Measurements from ENCODE around the gene LHX4. TPM values are rescaled to one million over a fixed set of nuclear protein-coding genes. Genes with fewer than 3 reads are reported as not detected.

The LHX4 gene
- not detected for total RNA-seq
- polyA plus RNA-seq: 0.02 TPM
- long read RNA-seq, donor 1, partial matches to known transcripts: 0 of 2 reads
- long read RNA-seq, donor 1, other reads (novel, unspliced or antisense): 2 of 2 reads
- long read RNA-seq, donor 2: 0 reads
- long read RNA-seq, donor 3: 0 reads
- long read RNA-seq, donor 4: 0 reads

DNA sequence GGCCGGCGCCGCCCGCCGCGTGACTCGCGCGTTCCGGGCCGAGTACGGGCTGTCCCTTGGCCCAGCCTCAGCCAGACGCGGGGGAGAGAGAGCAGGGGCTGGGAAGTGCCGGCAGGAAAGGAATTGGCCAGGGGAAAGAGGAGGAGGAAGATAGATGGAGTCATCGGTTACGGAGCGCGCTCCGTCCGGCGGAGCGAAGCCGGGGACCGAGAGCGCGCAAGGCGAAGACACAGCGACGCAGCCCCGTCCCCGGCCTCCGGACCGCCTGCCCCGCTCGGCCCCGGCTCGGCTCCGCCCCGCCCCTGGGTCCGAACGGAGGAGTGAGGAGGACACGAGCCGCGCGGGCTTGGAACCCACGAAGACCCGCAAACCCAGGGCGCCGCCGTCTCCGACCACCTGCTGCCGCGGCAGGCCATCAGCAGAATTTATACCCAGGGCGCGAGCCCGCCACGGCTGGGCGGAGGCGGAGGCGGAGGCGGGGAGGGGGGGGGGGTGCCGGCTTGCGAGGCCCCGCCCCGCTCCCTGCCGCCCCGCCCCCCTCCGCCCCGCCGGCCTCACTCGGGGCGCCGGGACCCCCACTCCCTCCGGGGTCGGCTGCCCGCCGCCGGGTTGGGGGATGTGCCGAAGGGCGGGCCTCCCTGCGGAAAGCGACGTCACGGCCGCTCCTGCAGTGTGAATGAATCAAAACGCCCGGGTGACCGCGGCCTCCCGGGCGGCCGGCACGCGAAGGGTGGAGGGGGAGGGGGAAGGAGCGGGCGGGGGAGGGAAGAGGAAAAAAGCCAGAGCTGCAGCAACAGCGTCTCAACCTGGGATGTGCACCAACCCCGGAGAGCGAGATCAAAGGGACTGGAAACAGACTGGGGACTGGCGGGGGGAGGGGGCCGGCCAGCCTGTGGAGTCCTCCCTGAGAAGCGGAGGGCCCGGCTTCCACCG, at the start of gene LHX4:
Gene LHX4, plus strand, starts transcription at position 782 of the 933 bp plus-strand sequence. CDS start 266 bp downstream, outside the sequence.
- Histone ChIP-seq H3K4me3 (ENCODE audit: low read length) (peak within 1 kb of the TSS; percentile 93), H3K27ac (ENCODE audit: low read length) (no peak within 1 kb of the TSS), H3K4me1 (ENCODE audit: control insufficient read depth, insufficient read depth, low read length) (peaks cover 8% of the 10 kb centered on the region), H3K27me3 (ENCODE audit: control insufficient read depth, insufficient read depth) (no peaks in the 10 kb centered on the region), H3K9me3 (ENCODE audit: control insufficient read depth, low read length) (no peaks in the 10 kb centered on the region)
- under 1% methylated on average over 104 of the region's 105 CpGs for WGBS
- DNase-seq (peak in 1 of 3 donors; percentile 67), ATAC-seq (peak; percentile 55 to 61)
- intact Hi-C loops (cut with DNase I): no loop called here

DNA sequence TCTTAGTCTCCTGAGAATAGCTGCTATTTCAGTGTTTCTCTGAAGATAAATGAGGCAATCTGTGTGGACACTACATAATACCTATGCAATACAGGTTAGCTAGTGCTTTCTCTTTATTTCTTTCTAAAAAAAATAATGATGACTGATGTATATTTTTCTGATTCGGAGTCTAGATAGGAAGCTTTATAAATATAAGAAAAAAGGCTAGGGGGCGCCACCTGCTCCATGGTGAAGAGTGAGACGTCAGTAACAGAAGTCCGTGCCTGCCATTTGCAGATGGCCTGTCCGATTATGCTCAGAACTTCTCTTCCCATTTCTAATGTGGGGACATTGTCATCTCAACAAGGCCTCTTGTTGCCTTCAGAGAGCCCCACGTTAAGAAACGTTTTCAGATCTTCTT, 49.0 kb upstream of the LHX4 start:
- no peak for DNase-seq
- 72% methylated on average over 7 of the region's 7 CpGs for WGBS
- Histone ChIP-seq H3K27ac (ENCODE audit: low read length) (no peak overlapping the region), H3K9me3 (ENCODE audit: control insufficient read depth, low read length) (no peaks in the 10 kb centered on the region), H3K4me3 (ENCODE audit: low read length) (no peak overlapping the region), H3K4me1 (ENCODE audit: control insufficient read depth, insufficient read depth, low read length) (no peaks in the 10 kb centered on the region), H3K27me3 (ENCODE audit: control insufficient read depth, insufficient read depth) (no peaks in the 10 kb centered on the region)
- intact Hi-C loops (cut with DNase I): no loop called here
- ATAC-seq: no peak

DNA sequence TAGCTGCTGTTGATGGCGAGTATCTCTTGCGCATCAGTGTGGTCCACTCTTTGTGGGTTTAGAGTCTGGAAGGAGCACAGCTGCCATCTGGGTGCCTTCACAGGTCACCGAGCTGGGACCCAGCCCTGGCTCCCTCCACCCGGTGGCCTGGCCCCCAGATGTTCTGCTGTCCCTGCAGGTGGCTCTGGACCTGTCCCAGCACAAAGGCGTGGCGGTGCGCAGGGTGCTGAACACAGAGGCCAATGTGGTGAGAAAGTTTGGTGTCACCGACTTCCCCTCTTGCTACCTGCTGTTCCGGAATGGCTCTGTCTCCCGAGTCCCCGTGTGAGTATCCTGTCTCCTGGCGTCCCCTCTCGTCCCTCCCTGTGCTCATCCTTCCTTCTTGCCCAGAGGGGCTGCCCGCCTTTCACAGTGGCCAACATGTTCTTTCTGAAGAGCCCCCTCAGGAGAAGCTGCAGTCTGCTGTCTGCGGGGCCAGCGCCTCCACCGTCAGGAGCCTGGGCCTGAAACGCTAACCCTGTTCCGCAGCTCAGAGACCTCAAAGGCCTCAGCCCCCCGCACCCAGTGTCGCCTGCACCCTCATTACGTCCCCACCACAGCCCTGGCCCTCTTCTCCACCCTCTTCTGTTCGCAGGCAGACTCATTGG, 47.9 kb upstream of the LHX4 start:
- Histone ChIP-seq H3K4me3 (ENCODE audit: low read length) (no peak overlapping the region), H3K27me3 (ENCODE audit: control insufficient read depth, insufficient read depth) (no peaks in the 10 kb centered on the region), H3K27ac (ENCODE audit: low read length) (no peak overlapping the region), H3K4me1 (ENCODE audit: control insufficient read depth, insufficient read depth, low read length) (no peaks in the 10 kb centered on the region), H3K9me3 (ENCODE audit: control insufficient read depth, low read length) (no peaks in the 10 kb centered on the region)
- DNase-seq (no peak), ATAC-seq (no peak)
- WGBS: 93% methylated on average over 23 of the region's 23 CpGs
- intact Hi-C loops (cut with DNase I): no loop called here

DNA sequence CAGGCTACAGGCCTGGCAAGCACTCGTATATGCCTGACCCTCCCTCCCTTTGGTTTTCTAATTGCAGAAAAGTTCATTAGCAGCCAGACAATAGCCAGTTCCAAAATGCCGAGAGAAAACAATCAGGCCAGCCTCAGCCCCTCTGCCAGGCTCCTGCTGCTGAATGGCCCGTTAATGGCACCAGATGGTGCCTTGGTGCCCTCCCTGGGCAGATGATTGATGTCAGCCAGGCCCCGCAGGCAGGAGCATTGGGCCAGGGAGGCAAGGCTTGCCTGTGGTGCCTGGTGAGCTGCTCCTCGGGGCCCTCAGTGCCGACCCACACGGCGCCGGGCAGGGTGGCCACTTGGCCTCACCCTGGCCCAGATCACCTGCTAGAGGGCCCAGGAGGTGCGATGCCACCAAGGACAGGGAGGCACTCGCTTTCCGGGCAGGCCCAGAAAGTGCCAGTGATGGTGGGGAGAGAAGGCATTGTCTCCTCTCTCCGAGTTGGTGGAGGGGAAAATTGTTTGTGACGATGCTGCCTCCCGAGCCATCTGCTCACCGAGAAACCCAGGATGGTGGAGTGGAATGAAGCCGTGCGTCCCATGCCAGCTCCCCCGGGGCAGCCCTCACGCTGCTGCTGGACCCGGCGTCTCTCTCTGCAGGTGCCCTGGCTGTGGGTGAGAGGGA, 47.3 kb upstream of the LHX4 start:
- Histone ChIP-seq H3K4me1 (ENCODE audit: control insufficient read depth, insufficient read depth, low read length) (no peaks in the 10 kb centered on the region), H3K27ac (ENCODE audit: low read length) (no peak overlapping the region), H3K9me3 (ENCODE audit: control insufficient read depth, low read length) (no peaks in the 10 kb centered on the region), H3K27me3 (ENCODE audit: control insufficient read depth, insufficient read depth) (no peaks in the 10 kb centered on the region), H3K4me3 (ENCODE audit: low read length) (no peak overlapping the region)
- ATAC-seq (no peak), DNase-seq (no peak)
- 85% methylated on average over 22 of the region's 22 CpGs for WGBS
- intact Hi-C loops (cut with DNase I): no loop called here

DNA sequence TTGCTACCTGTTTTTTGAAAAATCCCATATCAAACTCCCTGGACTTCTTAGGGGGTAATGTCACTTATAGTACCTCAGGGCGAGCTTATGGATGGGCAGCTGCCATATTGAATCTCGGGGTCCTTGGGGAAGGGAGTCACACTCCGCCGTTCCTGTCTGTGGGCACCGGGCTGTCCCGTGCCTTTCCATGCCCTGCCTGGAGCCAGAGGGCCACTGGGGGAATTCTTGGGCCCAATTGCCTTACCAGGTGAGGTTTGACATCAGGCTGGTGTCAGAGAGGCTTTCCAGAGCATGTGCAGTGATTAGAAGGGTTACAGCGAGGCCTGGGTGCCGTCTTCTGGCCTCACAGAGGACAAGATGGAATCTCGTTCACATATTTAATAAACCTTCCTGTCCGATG, 46.6 kb upstream of the LHX4 start:
- Histone ChIP-seq H3K27me3 (ENCODE audit: control insufficient read depth, insufficient read depth) (no peaks in the 10 kb centered on the region), H3K27ac (ENCODE audit: low read length) (no peak overlapping the region), H3K4me3 (ENCODE audit: low read length) (no peak overlapping the region), H3K4me1 (ENCODE audit: control insufficient read depth, insufficient read depth, low read length) (no peaks in the 10 kb centered on the region), H3K9me3 (ENCODE audit: control insufficient read depth, low read length) (no peaks in the 10 kb centered on the region)
- DNase-seq: no peak
- no peak for ATAC-seq
- WGBS: 86% methylated on average over 10 of the region's 10 CpGs
- intact Hi-C loops (cut with DNase I): no loop called here

DNA sequence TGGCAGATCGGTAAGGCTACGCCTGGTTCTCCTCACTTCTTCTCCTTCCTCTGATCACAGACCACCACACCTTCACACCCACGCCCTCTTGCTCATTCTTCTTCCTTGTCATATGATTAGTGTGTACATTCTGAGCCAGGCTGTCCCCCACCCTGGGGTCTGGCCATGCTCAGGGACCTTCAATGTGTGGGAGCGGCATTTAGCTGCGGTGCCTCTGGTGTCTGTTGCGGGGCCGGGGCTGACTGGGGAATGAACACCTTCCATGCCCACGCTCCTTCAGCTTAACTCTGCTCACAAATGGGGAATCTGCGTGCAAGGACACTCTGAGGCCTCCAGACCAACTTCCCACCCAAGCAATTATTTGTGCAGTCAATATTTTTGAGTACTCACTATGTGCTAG, 46.0 kb upstream of the LHX4 start:
- no peaks in the 10 kb centered on the region for H3K4me1 ChIP-seq (ENCODE audit: control insufficient read depth, insufficient read depth, low read length)
- no peak overlapping the region for H3K27ac ChIP-seq (ENCODE audit: low read length)
- no peaks in the 10 kb centered on the region for H3K27me3 ChIP-seq (ENCODE audit: control insufficient read depth, insufficient read depth)
- H3K4me3 ChIP-seq (ENCODE audit: low read length): no peak overlapping the region
- ATAC-seq (no peak), DNase-seq (no peak)
- 93% methylated on average over 9 of the region's 9 CpGs for WGBS
- intact Hi-C loops (cut with DNase I): no loop called here
- no peaks in the 10 kb centered on the region for H3K9me3 ChIP-seq (ENCODE audit: control insufficient read depth, low read length)

DNA sequence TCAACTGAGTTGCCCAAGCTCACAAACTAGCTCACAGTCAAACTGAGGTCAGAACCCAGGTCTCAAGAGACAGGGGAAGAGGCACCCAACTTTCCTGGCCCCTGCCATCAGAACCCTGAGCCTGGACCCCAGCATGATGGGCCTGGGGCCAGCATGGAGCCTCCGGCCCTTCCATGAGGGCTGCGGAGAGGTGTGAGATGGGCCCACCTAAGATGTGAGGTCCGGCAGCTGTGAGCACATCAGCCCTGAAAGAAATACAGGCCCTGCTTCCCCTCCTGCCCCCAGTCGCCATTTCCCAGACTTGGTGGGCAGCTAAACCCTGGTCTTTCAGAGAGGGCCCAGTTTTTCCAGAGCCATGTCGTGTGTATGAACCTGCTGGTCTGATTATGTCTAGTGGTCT, 44.8 kb upstream of the LHX4 start:
- Histone ChIP-seq H3K4me3 (ENCODE audit: low read length) (no peak overlapping the region), H3K9me3 (ENCODE audit: control insufficient read depth, low read length) (no peaks in the 10 kb centered on the region), H3K27ac (ENCODE audit: low read length) (no peak overlapping the region), H3K27me3 (ENCODE audit: control insufficient read depth, insufficient read depth) (no peaks in the 10 kb centered on the region), H3K4me1 (ENCODE audit: control insufficient read depth, insufficient read depth, low read length) (no peaks in the 10 kb centered on the region)
- intact Hi-C loops (cut with DNase I): no loop called here
- ATAC-seq: no peak
- no peak for DNase-seq
- 80% methylated on average over 5 of the region's 5 CpGs for WGBS

DNA sequence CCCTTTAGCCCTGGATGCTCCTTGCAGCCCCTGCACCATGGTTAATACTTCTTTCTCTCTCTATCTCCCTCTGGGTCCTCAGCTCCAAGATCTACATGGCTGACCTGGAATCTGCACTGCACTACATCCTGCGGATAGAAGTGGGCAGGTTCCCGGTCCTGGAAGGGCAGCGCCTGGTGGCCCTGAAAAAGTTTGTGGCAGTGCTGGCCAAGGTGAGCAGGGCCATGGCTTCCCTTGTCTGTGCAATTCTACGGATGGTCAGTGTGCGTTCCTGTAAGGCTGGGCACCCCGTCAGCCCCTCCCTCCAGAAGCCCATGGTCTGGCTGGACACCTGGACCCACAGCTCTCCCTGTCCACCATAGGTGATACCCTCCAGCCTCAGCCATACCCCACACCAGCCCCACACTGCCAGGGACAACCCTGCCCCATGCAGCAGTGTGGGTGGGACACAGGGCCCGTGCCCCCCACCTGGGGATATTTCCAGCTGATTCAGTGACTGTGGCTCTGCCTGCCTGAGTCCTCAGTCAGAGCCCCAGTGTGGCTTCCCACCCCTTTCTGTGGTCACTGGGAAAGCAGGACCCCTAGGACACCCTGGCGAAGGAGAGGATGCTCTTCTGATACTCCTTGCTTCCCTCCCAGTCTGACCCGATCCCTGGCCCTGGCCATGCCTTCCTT, 44.0 kb upstream of the LHX4 start:
- Histone ChIP-seq H3K4me1 (ENCODE audit: control insufficient read depth, insufficient read depth, low read length) (no peaks in the 10 kb centered on the region), H3K27me3 (ENCODE audit: control insufficient read depth, insufficient read depth) (no peaks in the 10 kb centered on the region), H3K4me3 (ENCODE audit: low read length) (no peak overlapping the region), H3K9me3 (ENCODE audit: control insufficient read depth, low read length) (no peaks in the 10 kb centered on the region), H3K27ac (ENCODE audit: low read length) (no peak overlapping the region)
- ATAC-seq (no peak), DNase-seq (no peak)
- WGBS: 94% methylated on average over 9 of the region's 9 CpGs
- intact Hi-C loops (cut with DNase I): no loop called here

DNA sequence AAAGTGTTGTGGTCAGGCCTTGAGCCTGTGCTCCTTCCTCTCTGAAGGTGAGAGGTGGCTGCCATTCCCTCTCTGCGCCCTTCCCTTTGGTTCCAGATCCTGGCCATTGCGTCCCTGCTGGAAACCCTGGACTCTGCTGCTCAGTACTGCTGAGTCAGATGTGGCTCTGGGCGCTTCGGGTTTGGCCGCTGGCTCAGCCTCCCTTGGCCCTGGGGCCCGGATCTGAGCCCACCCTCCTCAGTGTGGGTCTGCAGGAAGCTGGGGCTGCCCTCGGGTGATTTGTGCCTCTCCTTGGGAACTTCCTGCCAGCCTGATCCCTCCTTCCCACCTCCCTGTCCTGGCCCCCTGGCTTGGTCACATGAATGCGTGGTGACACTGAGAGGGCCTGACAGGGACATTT, 43.2 kb upstream of the LHX4 start:
- ATAC-seq (peak; percentile 23 to 35), DNase-seq (no peak)
- no peak overlapping the region for H3K4me3 ChIP-seq (ENCODE audit: low read length)
- WGBS: 61% methylated on average over 8 of the region's 8 CpGs
- no peaks in the 10 kb centered on the region for H3K4me1 ChIP-seq (ENCODE audit: control insufficient read depth, insufficient read depth, low read length)
- H3K27me3 ChIP-seq (ENCODE audit: control insufficient read depth, insufficient read depth): no peaks in the 10 kb centered on the region
- intact Hi-C loops (cut with DNase I): no loop called here
- no peak overlapping the region for H3K27ac ChIP-seq (ENCODE audit: low read length)
- no peaks in the 10 kb centered on the region for H3K9me3 ChIP-seq (ENCODE audit: control insufficient read depth, low read length)

DNA sequence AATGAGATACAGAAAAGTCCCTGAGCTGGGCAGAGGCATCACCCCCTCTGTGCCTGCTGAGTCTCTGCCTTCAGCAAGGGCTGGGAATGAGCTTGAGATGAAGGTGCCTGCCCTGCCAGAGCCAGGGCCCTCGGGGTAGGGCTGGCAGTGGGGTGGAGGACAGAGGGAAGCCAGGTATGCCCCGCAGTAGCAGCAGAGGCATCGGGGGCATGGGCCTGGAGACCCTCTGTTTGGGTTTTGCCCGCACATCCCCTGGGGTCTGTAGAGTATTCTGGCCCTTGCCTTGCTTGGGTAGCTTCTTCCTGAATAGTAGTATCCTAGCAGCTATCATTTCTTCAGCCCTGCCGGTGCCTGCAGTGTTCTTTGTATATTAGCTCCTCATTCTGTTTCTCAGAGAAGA, 42.4 kb upstream of the LHX4 start:
- H3K27me3 ChIP-seq (ENCODE audit: control insufficient read depth, insufficient read depth): no peaks in the 10 kb centered on the region
- H3K27ac ChIP-seq (ENCODE audit: low read length): no peak overlapping the region
- no peak for DNase-seq
- no peak overlapping the region for H3K4me3 ChIP-seq (ENCODE audit: low read length)
- intact Hi-C loops (cut with DNase I): no loop called here
- WGBS: 92% methylated on average over 5 of the region's 5 CpGs
- H3K4me1 ChIP-seq (ENCODE audit: control insufficient read depth, insufficient read depth, low read length): no peaks in the 10 kb centered on the region
- H3K9me3 ChIP-seq (ENCODE audit: control insufficient read depth, low read length): no peaks in the 10 kb centered on the region
- ATAC-seq: no peak

All from right cardiac atrium (tissue), 5 donors.